ENCODE measurements around the gene ALDH2.
"Not testable (repeated sequence)": the region's sequence is repeated elsewhere in the genome, so short reads cannot be mapped to it uniquely, and the experiment has no call there.

Gene ALDH2

GRCh38 chr12:111766608-111767361 is at the start of gene ALDH2:
TSS of gene ALDH2 (plus strand) at chr12:111766933. CDS start at chr12:111766983, 50 bp downstream.
- DNase-seq = peak; percentile 33

GRCh38 chr12:111719316-111719715 is 47.4 kb upstream of the ALDH2 start:
- DNase-seq = not testable (repeated sequence)

- no peak for DNase-seq
Measured at GRCh38 chr12:111720457-111720856, 46.3 kb upstream of the ALDH2 start.

- not testable (repeated sequence) for DNase-seq
Measured at GRCh38 chr12:111723646-111724360, 42.9 kb upstream of the ALDH2 start.

- DNase-seq = no peak
Measured at GRCh38 chr12:111728795-111729194, 37.9 kb upstream of the ALDH2 start.

- DNase-seq = no peak
Measured at GRCh38 chr12:111730420-111730819, 36.3 kb upstream of the ALDH2 start.

- no peak for DNase-seq
Measured at GRCh38 chr12:111732786-111733185, 33.9 kb upstream of the ALDH2 start.

- DNase-seq = no peak
Measured at GRCh38 chr12:111733340-111733915, 33.3 kb upstream of the ALDH2 start.

GRCh38 chr12:111739524-111739923 is 27.2 kb upstream of the ALDH2 start:
- DNase-seq = not testable (repeated sequence)

- peak; percentile 23 for DNase-seq
Measured at GRCh38 chr12:111741235-111741812, 25.4 kb upstream of the ALDH2 start.

- no peak for DNase-seq
Measured at GRCh38 chr12:111745211-111745610, 21.5 kb upstream of the ALDH2 start.

- DNase-seq = no peak
Measured at GRCh38 chr12:111747333-111747732, 19.4 kb upstream of the ALDH2 start.

GRCh38 chr12:111748151-111748672 is 18.5 kb upstream of the ALDH2 start:
- no peak for DNase-seq

- DNase-seq = no peak
Measured at GRCh38 chr12:111748867-111749266, 17.9 kb upstream of the ALDH2 start.

- DNase-seq = no peak
Measured at GRCh38 chr12:111749391-111749790, 17.3 kb upstream of the ALDH2 start.

GRCh38 chr12:111753144-111753881 is 13.4 kb upstream of the ALDH2 start:
- DNase-seq = no peak

GRCh38 chr12:111754671-111755070 is 12.1 kb upstream of the ALDH2 start:
- no peak for DNase-seq

- DNase-seq = no peak
Measured at GRCh38 chr12:111756196-111756595, 10.5 kb upstream of the ALDH2 start.

GRCh38 chr12:111756681-111757080 is 10.1 kb upstream of the ALDH2 start:
- no peak for DNase-seq

GRCh38 chr12:111757361-111758119 is 9.2 kb upstream of the ALDH2 start:
- DNase-seq = no peak

GRCh38 chr12:111758120-111758561 is 8.6 kb upstream of the ALDH2 start:
- no peak for DNase-seq

GRCh38 chr12:111759271-111759670 is 7.5 kb upstream of the ALDH2 start:
- no peak for DNase-seq
